Right atrium auricular region (tissue), 2 donors: Measurements from ENCODE around the gene SYNRG. TPM values are rescaled to one million over a fixed set of nuclear protein-coding genes. Genes with fewer than 3 reads are reported as not detected.

Source experiments
- DNase-seq: peaks from one replicate; pipeline ENCODE4 v3.0.0-alpha.2; 2019; ENCODE audit warnings: low spot score
- H3K27ac ChIP-seq, 2 donors: fragments of 200-600 bp; sonication (generic); 1 replicate in 1 of 2; 2 replicates in 1 of 2; pipeline ENCODE4 v1.5.1; 2016 to 2019
- H3K27me3 ChIP-seq, 2 donors: fragments of 200-600 bp; sonication (generic); one replicate each; pipeline versions ENCODE4 v1.5.1 to v1.6.0; 2017 to 2019
- H3K36me3 ChIP-seq: fragments of 200-600 bp; sonication (generic); one replicate; pipeline ENCODE4 v1.5.1; 2016
- H3K4me1 ChIP-seq, 2 donors: fragments of 200-600 bp; sonication (generic); one replicate each; pipeline versions ENCODE4 v1.5.1 to v1.6.0; 2017 to 2019
- H3K4me3 ChIP-seq, 2 donors: fragments of 200-600 bp; sonication (generic); 1 replicate in 1 of 2; 2 replicates in 1 of 2; pipeline ENCODE4 v1.5.1; 2017 to 2019; ENCODE audit warnings: mild to moderate bottlenecking in 1 of 2, moderate library complexity in 1 of 2
- H3K9me3 ChIP-seq, 2 donors: fragments of 200-600 bp; sonication (generic); one replicate each; pipeline ENCODE4 v1.5.1; 2019
- CTCF ChIP-seq, 2 donors: fragments of 200-600 bp; sonication (generic); IDR thresholded peaks; one replicate each; pipeline ENCODE4 v1.5.1; 2019; ENCODE audit warnings: antibody characterized with exemption in 2 of 2
- total RNA-seq, 2 donors: library from RNA; depleted of rRNA; stranded (reverse); fragments of >200 nt; gene quantifications; one replicate each; pipeline ENCODE4 v1.1.0, GENCODE V29; 2016

Gene SYNRG
- total RNA-seq, 2 donors from 2014 or later: 15.0 to 18.4 TPM

- Histone ChIP-seq H3K9me3 (no peaks in the 10 kb centered on the region), H3K4me3 (no peak overlapping the region), H3K27me3 (no peaks in the 10 kb centered on the region), H3K36me3 (peaks cover 40% of the 10 kb centered on the region), H3K4me1 (no peaks in the 10 kb centered on the region), H3K27ac (no peak overlapping the region)
- TF ChIP-seq CTCF (IDR thresholded peaks at IDR 0.05): no peak
- DNase-seq: no peak
Observed at GRCh38 chr17:37598145-37598544, 11.1 kb downstream of the SYNRG start.

- H3K4me1 ChIP-seq: no peaks in the 10 kb centered on the region
- no peaks in the 10 kb centered on the region for H3K9me3 ChIP-seq
- no peak overlapping the region for H3K4me3 ChIP-seq
- no peak for TF ChIP-seq CTCF (IDR thresholded peaks at IDR 0.05)
- DNase-seq: no peak
- H3K27me3 ChIP-seq: no peaks in the 10 kb centered on the region
- H3K36me3 ChIP-seq: peaks cover 30% of the 10 kb centered on the region
- H3K27ac ChIP-seq: no peak overlapping the region
Observed at GRCh38 chr17:37592291-37592690, 16.9 kb downstream of the SYNRG start.

- no peaks in the 10 kb centered on the region for H3K4me1 ChIP-seq
- no peaks in the 10 kb centered on the region for H3K27me3 ChIP-seq
- no peak for TF ChIP-seq CTCF (IDR thresholded peaks at IDR 0.05)
- no peak overlapping the region for H3K27ac ChIP-seq
- no peaks in the 10 kb centered on the region for H3K9me3 ChIP-seq
- peaks cover 54% of the 10 kb centered on the region for H3K36me3 ChIP-seq
- DNase-seq: no peak
- H3K4me3 ChIP-seq: no peak overlapping the region
Observed at GRCh38 chr17:37585066-37585465, 24.2 kb downstream of the SYNRG start.

GRCh38 chr17:37576281-37576680 is 32.9 kb downstream of the SYNRG start:
- Histone ChIP-seq H3K4me3 (no peak overlapping the region), H3K27me3 (no peaks in the 10 kb centered on the region), H3K4me1 (no peaks in the 10 kb centered on the region), H3K27ac (no peak overlapping the region), H3K9me3 (peaks cover 0 to 7% of the 10 kb centered on the region in 2 donors), H3K36me3 (peaks cover 52% of the 10 kb centered on the region)
- TF ChIP-seq CTCF (IDR thresholded peaks at IDR 0.05): no peak
- DNase-seq: no peak

- H3K27ac ChIP-seq: no peak overlapping the region
- H3K4me1 ChIP-seq: no peaks in the 10 kb centered on the region
- H3K36me3 ChIP-seq: peaks cover 54% of the 10 kb centered on the region
- peaks cover 0 to 7% of the 10 kb centered on the region in 2 donors for H3K9me3 ChIP-seq
- no peak for TF ChIP-seq CTCF (IDR thresholded peaks at IDR 0.05)
- DNase-seq: no peak
- H3K27me3 ChIP-seq: no peaks in the 10 kb centered on the region
- no peak overlapping the region for H3K4me3 ChIP-seq
Observed at GRCh38 chr17:37574427-37574826, 34.8 kb downstream of the SYNRG start.

- H3K27me3 ChIP-seq: no peaks in the 10 kb centered on the region
- DNase-seq: no peak
- peaks cover 0 to 7% of the 10 kb centered on the region in 2 donors for H3K9me3 ChIP-seq
- H3K27ac ChIP-seq: no peak overlapping the region
- H3K4me1 ChIP-seq: no peaks in the 10 kb centered on the region
- peaks cover 63% of the 10 kb centered on the region for H3K36me3 ChIP-seq
- H3K4me3 ChIP-seq: no peak overlapping the region
- no peak for TF ChIP-seq CTCF (IDR thresholded peaks at IDR 0.05)
Observed at GRCh38 chr17:37571674-37572073, 37.5 kb downstream of the SYNRG start.
